K562 (cell line): ENCODE data around the gene DDX54. TPM values are rescaled to one million over a fixed set of nuclear protein-coding genes. Genes with fewer than 3 reads are reported as not detected.

Experiments
- CSDE1 ChIP-seq, 2 experiments: fragments of 450-650 bp; IDR thresholded peaks; 2 replicates each; pipeline ENCODE4 v1.6.1; 2016; ENCODE audit warnings: mild to moderate bottlenecking in 1 of 2
- EGR1 ChIP-seq: fragments of 450-650 bp; conservative IDR thresholded peaks from 2 replicates; pipeline ENCODE4 v1.6.1; 2017; ENCODE audit warnings: mild to moderate bottlenecking
- NR2C2 ChIP-seq, 2 experiments: fragments of 200-800 bp in 1 of 2; sonication (Bioruptor generic) in 1 of 2; sonication (generic) in 1 of 2; formaldehyde crosslinking in 1 of 2; IDR thresholded peaks; 2 replicates each; pipeline versions ENCODE4 v1.6.1 to v1.8.0; 2016 to 2022; ENCODE audit warnings: mild to moderate bottlenecking in 1 of 2, missing compliant biosample characterization in 1 of 2, missing genetic modification characterization in 1 of 2, missing genetic modification reagents in 1 of 2
- POU5F1 ChIP-seq: fragments of 150-350 bp; IDR thresholded peaks from 2 replicates; pipeline ENCODE4 v1.6.1; 2014; ENCODE audit warnings: borderline replicate concordance, low read length, low read depth, mild to moderate bottlenecking; ENCODE audit not compliant: partially characterized antibody
- ZNF217 ChIP-seq: sonication (generic); formaldehyde crosslinking; IDR thresholded peaks from 2 replicates; pipeline ENCODE4 v1.8.0; 2022; ENCODE audit warnings: mild to moderate bottlenecking, missing genetic modification reagents
- polyA plus RNA-seq, 8 experiments: library from polyadenylated mRNA; depleted of rRNA in 4 of 8; stranded (reverse) in 5 of 8; unstranded in 3 of 8; fragments of >200 nt; fragmentation: Nextera tagmentation in 2 of 8; fragmentation: Illumina TruSeq in 1 of 8; extraction: Ambion mirVana in 2 of 8; extraction: Trizol in 1 of 8; gene quantifications; 2 replicates each; pipeline versions ENCODE4 v1.2.1 to v1.2.3, GENCODE V29; 2011 to 2014; ENCODE audit warnings: inconsistent platforms in 1 of 8, missing spikeins in 1 of 8
- total RNA-seq, 7 experiments: library from RNA; depleted of rRNA in 6 of 7; stranded (reverse); fragments of >200 nt in 6 of 7; fragmentation: Illumina TruSeq in 2 of 7; extraction: Trizol in 2 of 7; gene quantifications; 2 replicates each; pipeline versions ENCODE4 v1.2.1 to v1.2.3, GENCODE V29; 2011 to 2021; ENCODE audit warnings: low replicate concordance in 1 of 7
- TF ChIP-seq, protein P1 (sequence below), 2 experiments: IDR thresholded peaks; 2 replicates each; pipeline ENCODE4 v1.6.1; 2012; ENCODE audit warnings: improper control_type of control experiment in 2 of 2, low read depth in 2 of 2, low read length in 2 of 2, borderline replicate concordance in 1 of 2
- TF ChIP-seq, protein P2 (sequence below): sonication (generic); formaldehyde crosslinking; IDR thresholded peaks from 2 replicates; pipeline ENCODE4 v1.8.1; 2023; ENCODE audit warnings: missing genetic modification reagents, mild to moderate bottlenecking, borderline replicate concordance

Gene DDX54
- total and polyA plus RNA-seq, 9 of the 15 experiments (the other 6 are each of a cell fraction or from before 2014, with no cell fraction given), result 1.4 to 135 (median 51.4) TPM

DNA sequence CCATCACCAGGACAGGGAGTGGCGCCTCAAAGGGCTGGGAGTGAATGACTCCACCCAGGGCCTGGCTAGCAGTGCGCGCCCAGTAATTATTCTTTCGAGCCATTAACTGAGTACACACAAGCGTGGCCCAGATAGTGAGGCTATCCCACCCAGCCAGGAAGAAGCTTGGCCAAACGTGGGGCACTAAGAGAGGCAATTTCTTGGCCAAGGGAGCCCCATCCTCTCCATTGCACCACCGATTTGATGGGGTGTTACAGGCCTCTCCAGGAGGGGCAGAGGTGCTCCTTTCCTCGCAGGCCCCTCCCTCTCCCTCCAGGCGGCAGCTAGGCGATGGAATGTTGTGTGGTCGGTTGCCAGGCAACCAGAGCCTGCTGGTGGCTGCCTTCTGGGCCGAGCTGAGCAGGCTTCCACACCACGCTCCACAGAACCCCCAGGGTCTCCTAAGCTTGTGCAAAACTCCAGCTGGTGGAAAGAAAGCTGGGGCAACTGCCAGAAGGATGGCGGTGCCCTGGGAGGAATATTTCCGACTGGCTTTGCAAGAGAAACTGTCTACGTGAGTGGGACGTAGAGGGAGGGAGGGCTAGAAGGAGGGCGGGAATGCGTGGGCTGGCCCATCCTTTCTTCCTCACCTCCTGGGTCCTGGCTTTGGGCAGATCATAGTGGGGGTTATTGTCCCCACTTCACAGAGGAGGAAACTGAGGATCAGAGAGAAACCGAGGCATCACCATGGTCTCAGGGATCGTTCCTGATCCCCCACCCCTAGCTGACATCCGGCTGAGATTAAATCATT is 35.7 kb downstream of the DDX54 start, which contains the start of gene CFAP73 (continued):
- TF ChIP-seq CSDE1 (IDR thresholded peaks at IDR 0.05) (peak in 1 of 2 experiments; percentile 64; a peak in 1 of 4 replicates), EGR1 (peak; percentile 69), NR2C2 (CRISPR knock-in tag; IDR thresholded peaks at IDR 0.05) (0 out of 2 replicates have a peak, but pooled peaks have one; percentile 19), NR2C2 (tag; IDR thresholded peaks at IDR 0.05) (no peak), ZNF217 (CRISPR knock-in tag) (no peak), POU5F1 (no peak)
- TF ChIP-seq, protein P1, sequence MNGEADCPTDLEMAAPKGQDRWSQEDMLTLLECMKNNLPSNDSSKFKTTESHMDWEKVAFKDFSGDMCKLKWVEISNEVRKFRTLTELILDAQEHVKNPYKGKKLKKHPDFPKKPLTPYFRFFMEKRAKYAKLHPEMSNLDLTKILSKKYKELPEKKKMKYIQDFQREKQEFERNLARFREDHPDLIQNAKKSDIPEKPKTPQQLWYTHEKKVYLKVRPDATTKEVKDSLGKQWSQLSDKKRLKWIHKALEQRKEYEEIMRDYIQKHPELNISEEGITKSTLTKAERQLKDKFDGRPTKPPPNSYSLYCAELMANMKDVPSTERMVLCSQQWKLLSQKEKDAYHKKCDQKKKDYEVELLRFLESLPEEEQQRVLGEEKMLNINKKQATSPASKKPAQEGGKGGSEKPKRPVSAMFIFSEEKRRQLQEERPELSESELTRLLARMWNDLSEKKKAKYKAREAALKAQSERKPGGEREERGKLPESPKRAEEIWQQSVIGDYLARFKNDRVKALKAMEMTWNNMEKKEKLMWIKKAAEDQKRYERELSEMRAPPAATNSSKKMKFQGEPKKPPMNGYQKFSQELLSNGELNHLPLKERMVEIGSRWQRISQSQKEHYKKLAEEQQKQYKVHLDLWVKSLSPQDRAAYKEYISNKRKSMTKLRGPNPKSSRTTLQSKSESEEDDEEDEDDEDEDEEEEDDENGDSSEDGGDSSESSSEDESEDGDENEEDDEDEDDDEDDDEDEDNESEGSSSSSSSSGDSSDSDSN (IDR thresholded peaks at IDR 0.05; ENCODE audit: borderline replicate concordance in 1 of 2, low read depth in 2 of 2, low read length in 2 of 2), result no peak
- TF ChIP-seq, protein P2, sequence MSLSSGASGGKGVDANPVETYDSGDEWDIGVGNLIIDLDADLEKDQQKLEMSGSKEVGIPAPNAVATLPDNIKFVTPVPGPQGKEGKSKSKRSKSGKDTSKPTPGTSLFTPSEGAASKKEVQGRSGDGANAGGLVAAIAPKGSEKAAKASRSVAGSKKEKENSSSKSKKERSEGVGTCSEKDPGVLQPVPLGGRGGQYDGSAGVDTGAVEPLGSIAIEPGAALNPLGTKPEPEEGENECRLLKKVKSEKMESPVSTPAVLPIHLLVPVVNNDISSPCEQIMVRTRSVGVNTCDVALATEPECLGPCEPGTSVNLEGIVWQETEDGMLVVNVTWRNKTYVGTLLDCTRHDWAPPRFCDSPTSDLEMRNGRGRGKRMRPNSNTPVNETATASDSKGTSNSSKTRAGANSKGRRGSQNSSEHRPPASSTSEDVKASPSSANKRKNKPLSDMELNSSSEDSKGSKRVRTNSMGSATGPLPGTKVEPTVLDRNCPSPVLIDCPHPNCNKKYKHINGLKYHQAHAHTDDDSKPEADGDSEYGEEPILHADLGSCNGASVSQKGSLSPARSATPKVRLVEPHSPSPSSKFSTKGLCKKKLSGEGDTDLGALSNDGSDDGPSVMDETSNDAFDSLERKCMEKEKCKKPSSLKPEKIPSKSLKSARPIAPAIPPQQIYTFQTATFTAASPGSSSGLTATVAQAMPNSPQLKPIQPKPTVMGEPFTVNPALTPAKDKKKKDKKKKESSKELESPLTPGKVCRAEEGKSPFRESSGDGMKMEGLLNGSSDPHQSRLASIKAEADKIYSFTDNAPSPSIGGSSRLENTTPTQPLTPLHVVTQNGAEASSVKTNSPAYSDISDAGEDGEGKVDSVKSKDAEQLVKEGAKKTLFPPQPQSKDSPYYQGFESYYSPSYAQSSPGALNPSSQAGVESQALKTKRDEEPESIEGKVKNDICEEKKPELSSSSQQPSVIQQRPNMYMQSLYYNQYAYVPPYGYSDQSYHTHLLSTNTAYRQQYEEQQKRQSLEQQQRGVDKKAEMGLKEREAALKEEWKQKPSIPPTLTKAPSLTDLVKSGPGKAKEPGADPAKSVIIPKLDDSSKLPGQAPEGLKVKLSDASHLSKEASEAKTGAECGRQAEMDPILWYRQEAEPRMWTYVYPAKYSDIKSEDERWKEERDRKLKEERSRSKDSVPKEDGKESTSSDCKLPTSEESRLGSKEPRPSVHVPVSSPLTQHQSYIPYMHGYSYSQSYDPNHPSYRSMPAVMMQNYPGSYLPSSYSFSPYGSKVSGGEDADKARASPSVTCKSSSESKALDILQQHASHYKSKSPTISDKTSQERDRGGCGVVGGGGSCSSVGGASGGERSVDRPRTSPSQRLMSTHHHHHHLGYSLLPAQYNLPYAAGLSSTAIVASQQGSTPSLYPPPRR (CRISPR knock-in tag), result 0 out of 2 replicates have a peak, but pooled peaks have one; percentile 55
- TF ChIP-seq, all 486 proteins: peak for 10
